ENCODE data around the gene CFAP299. TPM values are rescaled to one million over a fixed set of nuclear protein-coding genes. Genes with fewer than 3 reads are reported as not detected.

CFAP299 gene
- total and polyA plus RNA-seq, 9 of the 15 experiments (the other 6 are each of a cell fraction or from before 2014, with no cell fraction given): 0.09 to 3.0 (median 0.76) TPM

DNA sequence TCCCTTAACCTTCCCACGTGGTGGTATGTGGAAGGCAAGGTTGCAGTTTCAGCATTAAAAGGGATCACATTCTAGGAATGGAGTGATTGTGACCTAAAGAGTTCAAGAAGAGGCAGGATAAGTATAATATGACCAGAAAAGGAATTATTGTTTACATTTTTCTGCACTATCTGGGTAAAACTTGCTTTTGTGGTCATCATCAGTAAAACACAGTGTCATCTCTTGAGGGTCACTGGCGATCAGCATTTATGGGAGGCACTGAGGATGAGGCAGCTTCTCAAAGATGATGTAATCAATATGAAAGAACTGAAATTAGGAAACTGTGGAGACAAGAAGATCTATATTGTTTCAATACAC, 88.7 kb downstream of the CFAP299 start:
- ChIA-PET POLR2A (no interaction called here), CTCF (ENCODE audit: low intra/inter-chr PET ratio) (no interaction called here)
- Histone ChIP-seq H3K27me3 (ENCODE audit: control insufficient read depth in 2 of 2, insufficient read depth in 2 of 2, low read length in 2 of 2) (no peaks in the 10 kb centered on the region), H3K27ac (ENCODE audit: extremely low read depth, low read depth, low read length) (peak overlapping the region; percentile 74; the same call in 2 of the 3 replicates), H3K9ac (ENCODE audit: insufficient read depth in 1 of 2, low read depth in 2 of 2, low read length in 2 of 2) (peak overlapping the region in 1 of 2 experiments; percentile 45; a peak in 1 of 4 replicates), H3K9me1 (ENCODE audit: control insufficient read depth, insufficient read depth, low read length) (no peaks in the 10 kb centered on the region), H3K4me1 (replicated peaks in 1 of 2; ENCODE audit: control insufficient read depth in 2 of 2, insufficient read depth in 2 of 2, low read length in 2 of 2) (peaks cover 0 to 22% of the 10 kb centered on the region in 2 experiments; a peak in 3 of 5 replicates), H2AFZ (ENCODE audit: low read depth, low read length) (peak overlapping the region; percentile 82), H3K79me2 (ENCODE audit: control insufficient read depth, insufficient read depth, low read length) (no peaks in the 10 kb centered on the region), H3K4me2 (ENCODE audit: insufficient read depth, low read length) (peak overlapping the region; percentile 71; the same call in 1 of the 2 replicates), H4K20me1 (replicated peaks; ENCODE audit: control insufficient read depth, insufficient read depth, low read length) (no peaks in the 10 kb centered on the region), H3K36me3 (ENCODE audit: control insufficient read depth, insufficient read depth, low read length) (no peaks in the 10 kb centered on the region), H3K4me3 (no peak overlapping the region), H3K9me3 (replicated peaks; ENCODE audit: control insufficient read depth, insufficient read depth, low read depth, low read length) (no peaks in the 10 kb centered on the region)
- DNase-seq (ENCODE audit: extremely low read depth in 1 of 4, low spot score in 3 of 4): peak in 1 of 4 experiments; percentile 22
- BruUV-seq (replicated peaks): no TSS peak
- 0% methylated on average over 2 of the region's 2 CpGs for WGBS (ENCODE audit: insufficient coverage, low coverage, missing lambda C conversion rate)
- in situ Hi-C loops (cut with MboI): no loop called here
- peak; percentile 82 for ATAC-seq
- intact Hi-C loops (cut with micrococcal nuclease): no loop called here
- FAIRE-seq: no peak
- TF ChIP-seq ZNF77 (CRISPR knock-in tag; IDR thresholded peaks at IDR 0.05) (no peak), FOXP1 (CRISPR knock-in tag; IDR thresholded peaks at IDR 0.05) (no peak), PHB2 (IDR thresholded peaks at IDR 0.05; ENCODE audit: low read depth) (no peak), ZNF354B (CRISPR knock-in tag; IDR thresholded peaks at IDR 0.05) (peak; percentile 1; the same call in 1 of the 2 replicates), TEAD1 (CRISPR knock-in tag; IDR thresholded peaks at IDR 0.05) (peak in 1 of 2 experiments; percentile 13; a peak in 1 of 4 replicates), ZNF174 (CRISPR knock-in tag; IDR thresholded peaks at IDR 0.05) (no peak), MEF2D (tag; conservative IDR thresholded peaks at IDR 0.05; ENCODE audit: low read depth) (no peak), TAF9B (IDR thresholded peaks at IDR 0.05; ENCODE audit: partially characterized antibody) (no peak), RCOR1 (IDR thresholded peaks at IDR 0.05; ENCODE audit: borderline replicate concordance in 1 of 2, low read depth in 2 of 2, low read length in 2 of 2) (peak in 1 of 2 experiments; percentile 38; a peak in 1 of 4 replicates)
- TF ChIP-seq, protein P1, sequence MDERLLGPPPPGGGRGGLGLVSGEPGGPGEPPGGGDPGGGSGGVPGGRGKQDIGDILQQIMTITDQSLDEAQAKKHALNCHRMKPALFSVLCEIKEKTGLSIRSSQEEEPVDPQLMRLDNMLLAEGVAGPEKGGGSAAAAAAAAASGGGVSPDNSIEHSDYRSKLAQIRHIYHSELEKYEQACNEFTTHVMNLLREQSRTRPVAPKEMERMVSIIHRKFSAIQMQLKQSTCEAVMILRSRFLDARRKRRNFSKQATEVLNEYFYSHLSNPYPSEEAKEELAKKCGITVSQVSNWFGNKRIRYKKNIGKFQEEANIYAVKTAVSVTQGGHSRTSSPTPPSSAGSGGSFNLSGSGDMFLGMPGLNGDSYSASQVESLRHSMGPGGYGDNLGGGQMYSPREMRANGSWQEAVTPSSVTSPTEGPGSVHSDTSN (CRISPR knock-in tag; IDR thresholded peaks at IDR 0.05; ENCODE audit: low read depth): no peak
- TF ChIP-seq, protein P1 (tag; conservative IDR thresholded peaks at IDR 0.05; ENCODE audit: low read depth): no peak
- TF ChIP-seq, protein P2, sequence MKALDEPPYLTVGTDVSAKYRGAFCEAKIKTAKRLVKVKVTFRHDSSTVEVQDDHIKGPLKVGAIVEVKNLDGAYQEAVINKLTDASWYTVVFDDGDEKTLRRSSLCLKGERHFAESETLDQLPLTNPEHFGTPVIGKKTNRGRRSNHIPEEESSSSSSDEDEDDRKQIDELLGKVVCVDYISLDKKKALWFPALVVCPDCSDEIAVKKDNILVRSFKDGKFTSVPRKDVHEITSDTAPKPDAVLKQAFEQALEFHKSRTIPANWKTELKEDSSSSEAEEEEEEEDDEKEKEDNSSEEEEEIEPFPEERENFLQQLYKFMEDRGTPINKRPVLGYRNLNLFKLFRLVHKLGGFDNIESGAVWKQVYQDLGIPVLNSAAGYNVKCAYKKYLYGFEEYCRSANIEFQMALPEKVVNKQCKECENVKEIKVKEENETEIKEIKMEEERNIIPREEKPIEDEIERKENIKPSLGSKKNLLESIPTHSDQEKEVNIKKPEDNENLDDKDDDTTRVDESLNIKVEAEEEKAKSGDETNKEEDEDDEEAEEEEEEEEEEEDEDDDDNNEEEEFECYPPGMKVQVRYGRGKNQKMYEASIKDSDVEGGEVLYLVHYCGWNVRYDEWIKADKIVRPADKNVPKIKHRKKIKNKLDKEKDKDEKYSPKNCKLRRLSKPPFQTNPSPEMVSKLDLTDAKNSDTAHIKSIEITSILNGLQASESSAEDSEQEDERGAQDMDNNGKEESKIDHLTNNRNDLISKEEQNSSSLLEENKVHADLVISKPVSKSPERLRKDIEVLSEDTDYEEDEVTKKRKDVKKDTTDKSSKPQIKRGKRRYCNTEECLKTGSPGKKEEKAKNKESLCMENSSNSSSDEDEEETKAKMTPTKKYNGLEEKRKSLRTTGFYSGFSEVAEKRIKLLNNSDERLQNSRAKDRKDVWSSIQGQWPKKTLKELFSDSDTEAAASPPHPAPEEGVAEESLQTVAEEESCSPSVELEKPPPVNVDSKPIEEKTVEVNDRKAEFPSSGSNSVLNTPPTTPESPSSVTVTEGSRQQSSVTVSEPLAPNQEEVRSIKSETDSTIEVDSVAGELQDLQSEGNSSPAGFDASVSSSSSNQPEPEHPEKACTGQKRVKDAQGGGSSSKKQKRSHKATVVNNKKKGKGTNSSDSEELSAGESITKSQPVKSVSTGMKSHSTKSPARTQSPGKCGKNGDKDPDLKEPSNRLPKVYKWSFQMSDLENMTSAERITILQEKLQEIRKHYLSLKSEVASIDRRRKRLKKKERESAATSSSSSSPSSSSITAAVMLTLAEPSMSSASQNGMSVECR (CRISPR knock-in tag; IDR thresholded peaks at IDR 0.05): no peak
- TF ChIP-seq, protein P3, sequence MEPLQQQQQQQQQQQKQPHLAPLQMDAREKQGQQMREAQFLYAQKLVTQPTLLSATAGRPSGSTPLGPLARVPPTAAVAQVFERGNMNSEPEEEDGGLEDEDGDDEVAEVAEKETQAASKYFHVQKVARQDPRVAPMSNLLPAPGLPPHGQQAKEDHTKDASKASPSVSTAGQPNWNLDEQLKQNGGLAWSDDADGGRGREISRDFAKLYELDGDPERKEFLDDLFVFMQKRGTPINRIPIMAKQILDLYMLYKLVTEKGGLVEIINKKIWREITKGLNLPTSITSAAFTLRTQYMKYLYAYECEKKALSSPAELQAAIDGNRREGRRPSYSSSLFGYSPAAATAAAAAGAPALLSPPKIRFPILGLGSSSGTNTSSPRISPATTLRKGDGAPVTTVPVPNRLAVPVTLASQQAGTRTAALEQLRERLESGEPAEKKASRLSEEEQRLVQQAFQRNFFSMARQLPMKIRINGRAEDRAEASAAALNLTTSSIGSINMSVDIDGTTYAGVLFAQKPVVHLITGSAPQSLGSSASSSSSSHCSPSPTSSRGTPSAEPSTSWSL (CRISPR knock-in tag; IDR thresholded peaks at IDR 0.05; ENCODE audit: borderline replicate concordance): no peak

Measured in K562 (cell line).